ENCODE data around the gene SPOCK1. TPM values are rescaled to one million over a fixed set of nuclear protein-coding genes. Genes with fewer than 3 reads are reported as not detected.

SPOCK1 gene
- polyA plus RNA-seq, 3 donors: 1.8 to 5.7 (median 2.1) TPM

DNA sequence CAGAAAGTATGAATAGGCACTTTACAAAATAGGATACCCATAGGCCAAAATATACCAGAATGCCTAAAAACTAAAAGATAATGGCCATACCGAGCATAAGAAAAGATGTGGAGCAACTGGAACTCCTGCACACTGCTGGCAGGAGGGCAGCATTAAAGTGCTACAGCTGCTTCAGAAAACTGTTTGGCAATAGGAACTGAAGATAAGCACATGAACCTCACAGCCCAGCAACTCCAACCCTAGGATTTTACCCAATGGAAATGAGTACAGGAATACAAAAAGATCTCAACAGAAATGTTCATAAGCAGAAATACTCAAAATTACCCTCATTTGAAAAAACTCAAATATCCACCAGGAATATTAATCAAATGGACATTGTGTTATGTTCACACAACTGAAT lies 209.3 kb downstream of the SPOCK1 start:
- Mint-ChIP-seq H3K4me1 (no peaks in the 10 kb centered on the region), H3K27ac (no peak overlapping the region), H3K27me3 (ENCODE audit: low read depth in 3 of 3) (peaks cover 2 to 6% (median 4%) of the 10 kb centered on the region in 3 donors), H3K4me3 (no peak overlapping the region), H3K36me3 (no peaks in the 10 kb centered on the region), H3K9me3 (peaks cover 0 to 5% (median 0%) of the 10 kb centered on the region in 7 donors)
- Histone ChIP-seq H3K27me3 (ENCODE audit: control insufficient read depth in 2 of 2, insufficient read depth in 2 of 2, low read length in 2 of 2) (no peaks in the 10 kb centered on the region), H3K4me2 (replicated peaks; ENCODE audit: extremely low read depth, low read length, poor library complexity, severe bottlenecking) (no peak overlapping the region), H4K20me1 (ENCODE audit: insufficient read depth, low read length) (no peaks in the 10 kb centered on the region), H3K4me3 (replicated peaks in 1 of 3; ENCODE audit: low read depth in 2 of 3, low read length in 3 of 3) (no peak overlapping the region), H3K9ac (ENCODE audit: insufficient read depth, low read length, poor library complexity, severe bottlenecking) (no peak overlapping the region), H3K27ac (ENCODE audit: low read depth in 1 of 2, low read length in 2 of 2) (no peak overlapping the region), H3K79me2 (ENCODE audit: insufficient read depth, low read length) (no peaks in the 10 kb centered on the region), H3K9me3 (replicated peaks in 1 of 2; ENCODE audit: control insufficient read depth in 1 of 2, insufficient read depth in 1 of 2, low read length in 2 of 2) (no peaks in the 10 kb centered on the region), H3K36me3 (replicated peaks in 1 of 2; ENCODE audit: control insufficient read depth in 1 of 2, insufficient read depth in 2 of 2, low read length in 2 of 2) (no peaks in the 10 kb centered on the region), H2AFZ (ENCODE audit: insufficient read depth, low read depth, low read length, poor library complexity, severe bottlenecking) (no peak overlapping the region), H3K4me1 (ENCODE audit: control insufficient read depth in 1 of 2, insufficient read depth in 2 of 2, low read length in 2 of 2) (no peaks in the 10 kb centered on the region)
- intact Hi-C loops (cut with micrococcal nuclease): no loop called here
- TF ChIP-seq, protein P1, sequence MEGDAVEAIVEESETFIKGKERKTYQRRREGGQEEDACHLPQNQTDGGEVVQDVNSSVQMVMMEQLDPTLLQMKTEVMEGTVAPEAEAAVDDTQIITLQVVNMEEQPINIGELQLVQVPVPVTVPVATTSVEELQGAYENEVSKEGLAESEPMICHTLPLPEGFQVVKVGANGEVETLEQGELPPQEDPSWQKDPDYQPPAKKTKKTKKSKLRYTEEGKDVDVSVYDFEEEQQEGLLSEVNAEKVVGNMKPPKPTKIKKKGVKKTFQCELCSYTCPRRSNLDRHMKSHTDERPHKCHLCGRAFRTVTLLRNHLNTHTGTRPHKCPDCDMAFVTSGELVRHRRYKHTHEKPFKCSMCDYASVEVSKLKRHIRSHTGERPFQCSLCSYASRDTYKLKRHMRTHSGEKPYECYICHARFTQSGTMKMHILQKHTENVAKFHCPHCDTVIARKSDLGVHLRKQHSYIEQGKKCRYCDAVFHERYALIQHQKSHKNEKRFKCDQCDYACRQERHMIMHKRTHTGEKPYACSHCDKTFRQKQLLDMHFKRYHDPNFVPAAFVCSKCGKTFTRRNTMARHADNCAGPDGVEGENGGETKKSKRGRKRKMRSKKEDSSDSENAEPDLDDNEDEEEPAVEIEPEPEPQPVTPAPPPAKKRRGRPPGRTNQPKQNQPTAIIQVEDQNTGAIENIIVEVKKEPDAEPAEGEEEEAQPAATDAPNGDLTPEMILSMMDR (IDR thresholded peaks at IDR 0.05): no peak
- DNase-seq: no peak
- WGBS (ENCODE audit: insufficient coverage): no CpG with 5 or more reads among the region's 1 CpG

DNA sequence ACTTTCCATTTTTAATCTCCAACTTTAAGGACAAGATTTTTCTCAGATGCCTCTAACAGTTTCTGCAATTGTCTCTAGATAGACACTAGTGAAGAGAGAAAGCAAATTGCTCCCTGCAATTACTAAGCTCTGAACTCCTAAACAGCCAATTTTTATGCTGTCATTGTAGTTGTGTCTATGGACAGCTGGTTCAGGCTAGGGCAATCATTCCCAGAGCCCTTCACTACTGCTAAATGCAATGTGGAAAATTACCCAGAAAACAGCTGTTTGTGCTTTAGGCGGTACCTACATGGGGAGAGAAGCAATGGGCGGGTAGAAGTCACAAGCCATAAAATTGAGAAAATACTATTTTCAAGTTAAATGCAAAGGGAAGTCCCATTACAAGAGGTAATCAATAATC lies 211.6 kb downstream of the SPOCK1 start:
- no peaks in the 10 kb centered on the region for H3K4me1 ChIP-seq (ENCODE audit: control insufficient read depth in 1 of 2, insufficient read depth in 2 of 2, low read length in 2 of 2)
- H3K79me2 ChIP-seq (ENCODE audit: insufficient read depth, low read length): no peaks in the 10 kb centered on the region
- WGBS (ENCODE audit: insufficient coverage): no CpG with 5 or more reads among the region's 2 CpGs
- Mint-ChIP-seq H3K9me3 (peaks cover 0 to 8% (median 1%) of the 10 kb centered on the region in 7 donors), H3K27ac (no peak overlapping the region), H3K36me3 (no peaks in the 10 kb centered on the region), H3K4me1 (no peaks in the 10 kb centered on the region), H3K27me3 (ENCODE audit: low read depth in 3 of 3) (peaks cover 4% of the 10 kb centered on the region in 3 donors), H3K4me3 (no peak overlapping the region)
- H3K9ac ChIP-seq (ENCODE audit: insufficient read depth, low read length, poor library complexity, severe bottlenecking): no peak overlapping the region
- no peaks in the 10 kb centered on the region for H3K9me3 ChIP-seq (replicated peaks in 1 of 2; ENCODE audit: control insufficient read depth in 1 of 2, insufficient read depth in 1 of 2, low read length in 2 of 2)
- no peaks in the 10 kb centered on the region for H3K27me3 ChIP-seq (ENCODE audit: control insufficient read depth in 2 of 2, insufficient read depth in 2 of 2, low read length in 2 of 2)
- TF ChIP-seq, protein P1 (IDR thresholded peaks at IDR 0.05): no peak
- no peak overlapping the region for H3K4me2 ChIP-seq (replicated peaks; ENCODE audit: extremely low read depth, low read length, poor library complexity, severe bottlenecking)
- H3K36me3 ChIP-seq (replicated peaks in 1 of 2; ENCODE audit: control insufficient read depth in 1 of 2, insufficient read depth in 2 of 2, low read length in 2 of 2): no peaks in the 10 kb centered on the region
- intact Hi-C loops (cut with micrococcal nuclease): no loop called here
- H3K4me3 ChIP-seq (replicated peaks in 1 of 3; ENCODE audit: low read depth in 2 of 3, low read length in 3 of 3): no peak overlapping the region
- H4K20me1 ChIP-seq (ENCODE audit: insufficient read depth, low read length): no peaks in the 10 kb centered on the region
- no peak overlapping the region for H3K27ac ChIP-seq (ENCODE audit: low read depth in 1 of 2, low read length in 2 of 2)
- no peak for DNase-seq
- no peak overlapping the region for H2AFZ ChIP-seq (ENCODE audit: insufficient read depth, low read depth, low read length, poor library complexity, severe bottlenecking)
